Ovary (tissue), 3 donors: Measurements from ENCODE around the gene JAG2.

Source experiments
- POLR2A ChIP-seq: fragments of 450-650 bp; IDR thresholded peaks from one replicate; pipeline ENCODE4 v1.6.1; 2017; ENCODE audit warnings: antibody characterized with exemption, mild to moderate bottlenecking, moderate library complexity
- TF ChIP-seq, protein P1 (sequence below), 3 donors: fragments of 450-650 bp in 2 of 3; fragments of 200-600 bp in 1 of 3; IDR thresholded peaks; one replicate each; pipeline versions ENCODE4 v1.5.1 to v1.8.0; 2016 to 2022; ENCODE audit warnings: antibody characterized with exemption in 3 of 3, mild to moderate bottlenecking in 1 of 3
- donor health status: DM: no; HTN: no; CAD: no.

DNA sequence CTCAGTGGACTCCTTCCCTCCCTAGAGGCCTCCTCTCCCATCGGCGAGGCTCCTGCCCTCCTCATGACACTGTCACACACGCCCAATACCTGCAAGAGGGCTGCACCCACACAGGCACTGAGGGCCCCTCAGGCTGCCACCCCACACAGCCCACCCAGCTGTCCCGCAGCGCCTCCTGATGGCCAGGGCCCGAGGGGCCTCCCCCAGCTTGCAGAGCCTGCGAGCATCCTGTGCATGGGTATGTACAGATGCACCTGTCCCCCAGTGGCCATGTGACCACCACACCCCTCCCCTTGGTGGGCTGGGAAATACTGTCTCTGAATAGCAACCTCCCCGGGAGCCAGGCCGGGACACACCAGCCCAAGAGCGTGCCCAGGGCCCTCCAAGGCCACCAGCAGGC lies 31.5 kb upstream of the JAG2 start:
- TF ChIP-seq, protein P1, sequence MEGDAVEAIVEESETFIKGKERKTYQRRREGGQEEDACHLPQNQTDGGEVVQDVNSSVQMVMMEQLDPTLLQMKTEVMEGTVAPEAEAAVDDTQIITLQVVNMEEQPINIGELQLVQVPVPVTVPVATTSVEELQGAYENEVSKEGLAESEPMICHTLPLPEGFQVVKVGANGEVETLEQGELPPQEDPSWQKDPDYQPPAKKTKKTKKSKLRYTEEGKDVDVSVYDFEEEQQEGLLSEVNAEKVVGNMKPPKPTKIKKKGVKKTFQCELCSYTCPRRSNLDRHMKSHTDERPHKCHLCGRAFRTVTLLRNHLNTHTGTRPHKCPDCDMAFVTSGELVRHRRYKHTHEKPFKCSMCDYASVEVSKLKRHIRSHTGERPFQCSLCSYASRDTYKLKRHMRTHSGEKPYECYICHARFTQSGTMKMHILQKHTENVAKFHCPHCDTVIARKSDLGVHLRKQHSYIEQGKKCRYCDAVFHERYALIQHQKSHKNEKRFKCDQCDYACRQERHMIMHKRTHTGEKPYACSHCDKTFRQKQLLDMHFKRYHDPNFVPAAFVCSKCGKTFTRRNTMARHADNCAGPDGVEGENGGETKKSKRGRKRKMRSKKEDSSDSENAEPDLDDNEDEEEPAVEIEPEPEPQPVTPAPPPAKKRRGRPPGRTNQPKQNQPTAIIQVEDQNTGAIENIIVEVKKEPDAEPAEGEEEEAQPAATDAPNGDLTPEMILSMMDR (IDR thresholded peaks at IDR 0.05): no peak
- TF ChIP-seq POLR2A: no peak
